ENCODE measurements around the gene LCP1. TPM values are rescaled to one million over a fixed set of nuclear protein-coding genes. Genes with fewer than 3 reads are reported as not detected.

Gene LCP1
- total RNA-seq, 1 experiment from 2014 or later: 1.5 TPM

DNA sequence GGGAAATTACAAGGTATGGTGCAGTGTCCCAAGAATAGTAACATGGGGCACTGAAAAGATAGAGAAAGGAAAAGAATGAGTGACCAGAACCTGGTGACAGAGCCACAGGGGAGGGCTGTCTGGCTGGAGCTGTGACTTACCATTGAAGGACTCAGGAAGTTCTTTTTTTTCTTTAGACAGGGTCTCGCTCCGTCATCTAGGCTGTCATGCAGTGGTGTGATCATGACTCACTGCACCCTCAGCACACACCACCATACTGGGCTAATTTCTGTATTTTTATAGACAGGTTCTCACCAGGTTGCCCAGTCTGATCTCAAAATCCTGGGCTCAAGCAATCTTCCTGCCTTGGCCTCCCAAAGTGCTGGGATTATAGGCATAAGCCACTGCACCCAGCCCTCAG lies 68.4 kb downstream of the LCP1 start:
- Histone ChIP-seq H3K36me3 (ENCODE audit: control insufficient read depth, insufficient read depth, low read length) (no peaks in the 10 kb centered on the region), H3K9me3 (ENCODE audit: control insufficient read depth, insufficient read depth, low read depth, low read length) (no peaks in the 10 kb centered on the region), H3K4me1 (ENCODE audit: control insufficient read depth, insufficient read depth, low read length) (no peaks in the 10 kb centered on the region), H3K4me3 (ENCODE audit: low read depth in 2 of 2, low read length in 2 of 2) (no peak overlapping the region), H3K27me3 (ENCODE audit: control insufficient read depth, insufficient read depth, low read length) (no peaks in the 10 kb centered on the region), H3K27ac (ENCODE audit: low read length) (no peak overlapping the region)
- ChIA-PET POLR2A (no interaction called here), CTCF (no interaction called here)
- DNase-seq (ENCODE audit: low read depth, low spot score): no peak
- no peak for ATAC-seq
- no TSS peak for BruUV-seq (replicated peaks)
- in situ Hi-C loops (cut with HindIII; ENCODE audit: low pct_unique_long_range_greater_than_20kb, low sequenced_read_pairs) (no loop called here), intact Hi-C loops (cut with micrococcal nuclease; ENCODE audit: unreplicated experiment) (no loop called here)
- TF ChIP-seq CTCF (IDR thresholded peaks at IDR 0.05) (no peak), POLR2AphosphoS5 (IDR thresholded peaks at IDR 0.05; ENCODE audit: low read depth, low read length) (no peak), TCF7L2 (IDR thresholded peaks at IDR 0.05; ENCODE audit: low read depth, low read length) (no peak)
- TF ChIP-seq, protein P1, sequence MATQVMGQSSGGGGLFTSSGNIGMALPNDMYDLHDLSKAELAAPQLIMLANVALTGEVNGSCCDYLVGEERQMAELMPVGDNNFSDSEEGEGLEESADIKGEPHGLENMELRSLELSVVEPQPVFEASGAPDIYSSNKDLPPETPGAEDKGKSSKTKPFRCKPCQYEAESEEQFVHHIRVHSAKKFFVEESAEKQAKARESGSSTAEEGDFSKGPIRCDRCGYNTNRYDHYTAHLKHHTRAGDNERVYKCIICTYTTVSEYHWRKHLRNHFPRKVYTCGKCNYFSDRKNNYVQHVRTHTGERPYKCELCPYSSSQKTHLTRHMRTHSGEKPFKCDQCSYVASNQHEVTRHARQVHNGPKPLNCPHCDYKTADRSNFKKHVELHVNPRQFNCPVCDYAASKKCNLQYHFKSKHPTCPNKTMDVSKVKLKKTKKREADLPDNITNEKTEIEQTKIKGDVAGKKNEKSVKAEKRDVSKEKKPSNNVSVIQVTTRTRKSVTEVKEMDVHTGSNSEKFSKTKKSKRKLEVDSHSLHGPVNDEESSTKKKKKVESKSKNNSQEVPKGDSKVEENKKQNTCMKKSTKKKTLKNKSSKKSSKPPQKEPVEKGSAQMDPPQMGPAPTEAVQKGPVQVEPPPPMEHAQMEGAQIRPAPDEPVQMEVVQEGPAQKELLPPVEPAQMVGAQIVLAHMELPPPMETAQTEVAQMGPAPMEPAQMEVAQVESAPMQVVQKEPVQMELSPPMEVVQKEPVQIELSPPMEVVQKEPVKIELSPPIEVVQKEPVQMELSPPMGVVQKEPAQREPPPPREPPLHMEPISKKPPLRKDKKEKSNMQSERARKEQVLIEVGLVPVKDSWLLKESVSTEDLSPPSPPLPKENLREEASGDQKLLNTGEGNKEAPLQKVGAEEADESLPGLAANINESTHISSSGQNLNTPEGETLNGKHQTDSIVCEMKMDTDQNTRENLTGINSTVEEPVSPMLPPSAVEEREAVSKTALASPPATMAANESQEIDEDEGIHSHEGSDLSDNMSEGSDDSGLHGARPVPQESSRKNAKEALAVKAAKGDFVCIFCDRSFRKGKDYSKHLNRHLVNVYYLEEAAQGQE (IDR thresholded peaks at IDR 0.05; ENCODE audit: insufficient read depth in 1 of 2, low read depth in 2 of 2, low read length in 1 of 2): no peak

GRCh38 chr13:46111151-46111550 lies 70.8 kb downstream of the LCP1 start:
- no peak overlapping the region for H3K4me3 ChIP-seq (ENCODE audit: low read depth in 2 of 2, low read length in 2 of 2)
- no TSS peak for BruUV-seq (replicated peaks)
- no peak for ATAC-seq
- intact Hi-C loops (cut with micrococcal nuclease; ENCODE audit: unreplicated experiment): no loop called here
- H3K36me3 ChIP-seq (ENCODE audit: control insufficient read depth, insufficient read depth, low read length): no peaks in the 10 kb centered on the region
- DNase-seq (ENCODE audit: low read depth, low spot score): no peak
- TF ChIP-seq POLR2AphosphoS5 (IDR thresholded peaks at IDR 0.05; ENCODE audit: low read depth, low read length): no peak
- no peak for TF ChIP-seq SIN3A (IDR thresholded peaks at IDR 0.05; ENCODE audit: borderline replicate concordance, insufficient read depth, low read depth, low read length)
- no peak for TF ChIP-seq CTCF (IDR thresholded peaks at IDR 0.05)
- TF ChIP-seq TCF7L2 (IDR thresholded peaks at IDR 0.05; ENCODE audit: low read depth, low read length): no peak
- TF ChIP-seq, protein P1 (IDR thresholded peaks at IDR 0.05; ENCODE audit: insufficient read depth in 1 of 2, low read depth in 2 of 2, low read length in 1 of 2): no peak
- H3K27me3 ChIP-seq (ENCODE audit: control insufficient read depth, insufficient read depth, low read length): no peaks in the 10 kb centered on the region
- H3K4me1 ChIP-seq (ENCODE audit: control insufficient read depth, insufficient read depth, low read length): no peaks in the 10 kb centered on the region
- POLR2A ChIA-PET: no interaction called here
- in situ Hi-C loops (cut with HindIII; ENCODE audit: low pct_unique_long_range_greater_than_20kb, low sequenced_read_pairs): no loop called here
- CTCF ChIA-PET: no interaction called here
- no peaks in the 10 kb centered on the region for H3K9me3 ChIP-seq (ENCODE audit: control insufficient read depth, insufficient read depth, low read depth, low read length)
- H3K27ac ChIP-seq (ENCODE audit: low read length): no peak overlapping the region

All from Panc1 (cell line).